Right lobe of liver (tissue), 4 donors: ENCODE results near the gene TSPAN10.

Experiments
- CTCF ChIP-seq, 4 donors: fragments of 200-600 bp in 3 of 4; fragments of 450-650 bp in 1 of 4; IDR thresholded peaks; one replicate each; pipeline versions ENCODE4 v1.5.1 to v1.8.0; 2016 to 2022; ENCODE audit warnings: antibody characterized with exemption in 4 of 4, mild to moderate bottlenecking in 2 of 4
- POLR2A ChIP-seq: fragments of 450-650 bp; IDR thresholded peaks from one replicate; pipeline ENCODE4 v1.6.1; 2017; ENCODE audit warnings: antibody characterized with exemption, mild to moderate bottlenecking
- donor health status: DM: no; HTN: no; CAD: no.
- donor health status: DM: no; HTN: no; CAD: no.
- donor health status: DM: no; HTN: yes; CAD: no.

GRCh38 chr17:81591971-81592370, 45.0 kb upstream of the TSPAN10 start:
- TF ChIP-seq CTCF (IDR thresholded peaks at IDR 0.05) (no peak), POLR2A (no peak)
